Neural progenitor cell (in vitro differentiated cells): ENCODE results near the gene ATP6V1B1. TPM values are rescaled to one million over a fixed set of nuclear protein-coding genes. Genes with fewer than 3 reads are reported as not detected.
A peak's percentile ranks its signal among the peaks of the same experiment; 100 is the strongest.
"Not testable (repeated sequence)": the region's sequence is repeated elsewhere in the genome, so short reads cannot be mapped to it uniquely, and the experiment has no call there.

Experiments used
- DNase-seq: peaks from one replicate; pipeline ENCODE4 v3.0.0-alpha.2; 2016; ENCODE audit warnings: low spot score
- H2AFZ ChIP-seq: fragments of 200-600 bp; sonication (generic); replicated peaks from 2 replicates; pipeline ENCODE4 v1.6.1; 2016; ENCODE audit warnings: antibody characterized with exemption
- H3F3A ChIP-seq: fragments of 200-600 bp; sonication (generic); 2 replicates; pipeline ENCODE4 v1.6.1; 2016; ENCODE audit warnings: antibody characterized with exemption, low read depth
- H3K27ac ChIP-seq: fragments of 200-600 bp; sonication (generic); 2 replicates; pipeline ENCODE4 v1.5.1; 2016; ENCODE audit warnings: mild to moderate bottlenecking
- H3K27me3 ChIP-seq: fragments of 200-600 bp; sonication (generic); 2 replicates; pipeline ENCODE4 v1.6.1; 2016; ENCODE audit warnings: mild to moderate bottlenecking, moderate library complexity
- H3K36me3 ChIP-seq: fragments of 200-600 bp; sonication (generic); 2 replicates; pipeline ENCODE4 v1.5.1; 2016
- H3K4me1 ChIP-seq: fragments of 200-600 bp; sonication (generic); 2 replicates; pipeline ENCODE4 v1.6.1; 2016; ENCODE audit warnings: mixed run types
- H3K4me2 ChIP-seq: fragments of 200-600 bp; sonication (generic); 2 replicates; pipeline ENCODE4 v1.6.1; 2016
- H3K4me3 ChIP-seq: fragments of 200-600 bp; sonication (generic); 2 replicates; pipeline ENCODE4 v1.5.1; 2016
- H3K79me2 ChIP-seq: fragments of 200-600 bp; sonication (generic); 2 replicates; pipeline ENCODE4 v1.6.1; 2016; ENCODE audit warnings: low read depth
- H3K9ac ChIP-seq: fragments of 200-600 bp; sonication (generic); 2 replicates; pipeline ENCODE4 v1.6.1; 2016
- H3K9me3 ChIP-seq: fragments of 200-600 bp; sonication (generic); 2 replicates; pipeline ENCODE4 v1.5.1; 2016; ENCODE audit warnings: low read depth
- H4K20me1 ChIP-seq: fragments of 200-600 bp; sonication (generic); 2 replicates; pipeline ENCODE4 v1.6.1; 2016; ENCODE audit warnings: low read depth
- H3K27ac Mint-ChIP-seq: 3 replicates; pipeline ENCODE4 v1.8.0; 2021; ENCODE audit warnings: mixed read lengths
- H3K27me3 Mint-ChIP-seq: 2 replicates; pipeline ENCODE4 v1.8.0; 2022; ENCODE audit warnings: low read depth, mild to moderate bottlenecking, inconsistent platforms, moderate library complexity, mixed read lengths; ENCODE audit not compliant: insufficient read depth
- H3K36me3 Mint-ChIP-seq: 3 replicates; pipeline ENCODE4 v1.8.0; 2021; ENCODE audit warnings: mixed read lengths
- H3K4me1 Mint-ChIP-seq: 3 replicates; pipeline ENCODE4 v1.8.0; 2021; ENCODE audit warnings: mixed read lengths
- H3K4me3 Mint-ChIP-seq: 3 replicates; pipeline ENCODE4 v1.8.0; 2021; ENCODE audit warnings: mild to moderate bottlenecking, moderate library complexity, mixed read lengths
- H3K9me3 Mint-ChIP-seq: 3 replicates; pipeline ENCODE4 v1.8.0; 2020; ENCODE audit warnings: mixed read lengths
- CTCF ChIP-seq: fragments of 200-600 bp; sonication (generic); IDR thresholded peaks from 2 replicates; pipeline ENCODE4 v1.5.1; 2017; ENCODE audit warnings: antibody characterized with exemption, mild to moderate bottlenecking
- EZH2 ChIP-seq: fragments of 200-600 bp; sonication (generic); IDR thresholded peaks from 2 replicates; pipeline ENCODE4 v1.6.1; 2017; ENCODE audit warnings: antibody characterized with exemption, mild to moderate bottlenecking, moderate library complexity
- EZH2phosphoT487 ChIP-seq: fragments of 200-600 bp; sonication (generic); IDR thresholded peaks from 2 replicates; pipeline ENCODE4 v1.6.1; 2017; ENCODE audit warnings: antibody characterized with exemption
- total RNA-seq: library from RNA; depleted of rRNA; stranded (reverse); fragments of >200 nt; gene quantifications from 2 replicates; pipeline ENCODE4 v1.2.3, GENCODE V29; 2015; ENCODE audit warnings: low replicate concordance

ATP6V1B1 gene
- total RNA-seq, 1 donor from 2014 or later: 1.1 TPM

DNA sequence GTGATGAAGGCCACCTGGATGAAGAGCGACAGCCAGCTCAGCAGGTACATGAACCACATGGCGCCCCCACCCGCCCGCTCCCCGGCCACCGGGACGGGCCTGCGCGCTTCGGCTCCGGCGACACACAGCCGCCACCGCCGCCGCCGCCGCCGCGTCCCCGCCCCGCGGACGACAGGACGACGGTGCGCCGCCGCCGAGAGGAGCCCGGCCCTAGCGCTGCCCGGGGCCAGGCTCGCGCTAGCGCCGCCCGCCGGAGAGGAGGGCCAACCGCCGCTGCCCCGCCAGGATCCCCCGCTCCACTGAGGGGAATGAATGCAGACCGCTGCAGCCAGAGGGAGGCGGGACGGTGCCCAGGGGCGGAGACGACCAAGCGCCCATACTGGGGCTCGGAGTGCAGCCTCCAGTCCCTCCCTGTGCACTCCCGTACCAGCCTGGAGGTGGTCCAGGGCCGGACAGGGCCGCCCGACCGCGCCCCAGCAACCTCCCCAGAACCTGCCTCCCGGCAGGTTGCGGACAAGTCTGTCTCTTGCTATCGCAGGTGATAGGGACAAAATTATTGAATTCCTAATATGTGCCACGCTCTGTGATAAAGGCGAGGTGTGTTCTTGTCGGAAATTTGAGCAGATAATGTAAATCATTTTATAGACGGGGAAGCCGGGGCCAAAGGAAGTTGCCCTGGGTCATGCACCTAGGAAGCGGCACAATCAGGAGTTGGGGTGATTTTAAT is 59.2 kb downstream of the ATP6V1B1 start, which contains the start of gene TEX261:
TEX261 (minus strand) TSS at position 175 of the 727 bp plus-strand sequence; CDS start at position 59, 116 bp downstream.
- H3K27me3 Mint-ChIP-seq: peaks cover 9% of the 10 kb centered on the region

DNA sequence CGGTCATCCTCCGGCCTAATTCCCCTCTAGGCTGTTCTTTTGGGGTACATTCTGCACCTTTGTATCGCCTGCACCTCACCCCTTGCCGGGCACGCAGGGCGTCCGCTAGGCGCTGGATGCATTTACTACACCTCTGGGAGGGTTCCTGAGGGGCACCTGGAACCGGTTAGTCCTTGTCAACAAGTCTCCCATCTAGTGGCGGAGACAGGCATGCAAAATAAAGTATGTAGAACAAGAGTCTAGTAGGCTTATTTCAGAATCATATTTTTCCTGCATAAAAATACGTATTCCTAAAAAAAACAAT is 59.7 kb downstream of the ATP6V1B1 start:
- no peak overlapping the region for H3K27ac ChIP-seq
- Mint-ChIP-seq H3K4me3 (peak overlapping the region; percentile 90), H3K27ac (no peak overlapping the region), H3K36me3 (peaks cover 4% of the 10 kb centered on the region), H3K4me1 (peaks cover 15% of the 10 kb centered on the region), H3K9me3 (no peaks in the 10 kb centered on the region), H3K27me3 (peaks cover 9% of the 10 kb centered on the region)
- peak overlapping the region; percentile 96 for H3K4me2 ChIP-seq
- H3F3A ChIP-seq: peaks cover 15% of the 10 kb centered on the region
- peaks cover 6% of the 10 kb centered on the region for H3K4me1 ChIP-seq
- H3K9me3 ChIP-seq: no peaks in the 10 kb centered on the region
- peak; percentile 68 for DNase-seq
- H3K36me3 ChIP-seq: no peaks in the 10 kb centered on the region
- H2AFZ ChIP-seq: peak overlapping the region; percentile 89
- peaks cover 21% of the 10 kb centered on the region for H4K20me1 ChIP-seq
- peaks cover 19% of the 10 kb centered on the region for H3K79me2 ChIP-seq
- TF ChIP-seq EZH2 (no peak), CTCF (peak; percentile 57), EZH2phosphoT487 (peak; percentile 43)
- peaks cover 36% of the 10 kb centered on the region for H3K27me3 ChIP-seq
- H3K9ac ChIP-seq: no peak overlapping the region
- H3K4me3 ChIP-seq: peak overlapping the region; percentile 97

More for the DNA sequence above, 59.2 kb downstream of the ATP6V1B1 start, which contains the start of gene TEX261:
- DNase-seq: peak; percentile 96
- Histone ChIP-seq H3K4me2 (peak within 1 kb of the TSS; percentile 96), H3K27ac (no peak within 1 kb of the TSS), H3K9me3 (no peaks in the 10 kb centered on the region), H3F3A (peaks cover 15% of the 10 kb centered on the region), H3K4me1 (peaks cover 6% of the 10 kb centered on the region), H3K79me2 (peaks cover 19% of the 10 kb centered on the region), H3K27me3 (peaks cover 36% of the 10 kb centered on the region), H2AFZ (peak within 1 kb of the TSS; percentile 89), H3K36me3 (no peaks in the 10 kb centered on the region), H3K9ac (peak within 1 kb of the TSS; percentile 77), H3K4me3 (peak within 1 kb of the TSS; percentile 97), H4K20me1 (peaks cover 21% of the 10 kb centered on the region)
- H3K9me3 Mint-ChIP-seq: no peaks in the 10 kb centered on the region
- TF ChIP-seq EZH2 (peak; percentile 65), CTCF (peak; percentile 64), EZH2phosphoT487 (peak; percentile 49)
- H3K27ac Mint-ChIP-seq: peak within 1 kb of the TSS; percentile 35
- H3K36me3 Mint-ChIP-seq: peaks cover 4% of the 10 kb centered on the region
- H3K4me1 Mint-ChIP-seq: peaks cover 15% of the 10 kb centered on the region
- peak within 1 kb of the TSS; percentile 95 for H3K4me3 Mint-ChIP-seq

DNA sequence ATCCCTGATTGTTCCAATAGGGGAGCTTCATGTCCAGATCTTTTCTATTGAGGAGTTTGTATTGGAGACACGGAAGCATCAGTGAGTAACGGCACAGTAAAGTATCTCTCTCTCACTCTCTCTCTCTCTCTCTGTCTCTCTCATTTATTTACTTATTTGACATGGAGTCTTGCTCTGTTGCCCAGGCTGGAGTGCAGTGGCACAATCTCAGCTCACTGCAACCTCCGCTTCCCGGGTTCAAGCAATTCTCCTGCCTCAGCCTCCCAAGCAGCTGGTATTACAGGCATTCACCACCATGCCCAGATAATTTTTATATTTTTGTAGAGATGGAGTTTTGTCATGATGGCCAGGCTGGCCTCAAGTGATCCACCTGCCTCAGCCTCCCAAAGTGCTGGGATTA is 63.2 kb downstream of the ATP6V1B1 start:
- not testable (repeated sequence) for H3K4me3 Mint-ChIP-seq, H2AFZ ChIP-seq, H3K4me2 ChIP-seq, H3K27ac Mint-ChIP-seq, H3K36me3 Mint-ChIP-seq, H3K79me2 ChIP-seq, H3K27ac ChIP-seq, DNase-seq, H3K9me3 ChIP-seq, H4K20me1 ChIP-seq, H3K9me3 Mint-ChIP-seq, H3K4me3 ChIP-seq, H3K36me3 ChIP-seq, H3K27me3 Mint-ChIP-seq, H3K9ac ChIP-seq
- Histone ChIP-seq H3F3A (peaks cover 32% of the 10 kb centered on the region), H3K4me1 (peaks cover 19% of the 10 kb centered on the region), H3K27me3 (peaks cover 36% of the 10 kb centered on the region)
- H3K4me1 Mint-ChIP-seq: peaks cover 21% of the 10 kb centered on the region

DNA sequence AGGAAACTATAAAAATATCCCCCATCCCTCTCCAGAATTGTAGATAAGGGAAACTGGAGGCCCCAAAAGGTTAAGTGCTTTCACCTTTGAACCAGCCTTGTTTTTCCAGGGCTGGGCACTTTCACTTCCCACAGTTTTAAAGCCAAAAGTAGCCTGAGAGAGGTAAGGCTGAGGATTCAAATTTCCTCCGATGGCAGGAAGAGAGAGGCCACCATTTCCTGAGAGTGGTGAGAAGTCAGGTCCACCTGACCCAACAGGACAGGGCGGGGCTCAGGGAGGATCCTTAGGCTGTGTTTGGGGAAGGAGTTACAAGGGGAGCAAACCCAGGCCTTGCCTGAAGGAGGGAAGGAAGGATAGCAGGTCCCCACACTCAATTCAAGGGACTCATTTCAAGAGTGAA is 63.7 kb downstream of the ATP6V1B1 start:
- Histone ChIP-seq H3K9me3 (no peaks in the 10 kb centered on the region), H3K36me3 (no peaks in the 10 kb centered on the region), H3K79me2 (peaks cover 2% of the 10 kb centered on the region), H3F3A (peaks cover 30% of the 10 kb centered on the region), H3K27ac (no peak overlapping the region), H3K4me1 (peaks cover 18% of the 10 kb centered on the region), H4K20me1 (peaks cover 1% of the 10 kb centered on the region), H3K27me3 (peaks cover 36% of the 10 kb centered on the region), H3K4me3 (no peak overlapping the region), H2AFZ (no peak overlapping the region), H3K9ac (no peak overlapping the region), H3K4me2 (no peak overlapping the region)
- H3K27ac Mint-ChIP-seq: no peak overlapping the region
- H3K9me3 Mint-ChIP-seq: no peaks in the 10 kb centered on the region
- peaks cover 4% of the 10 kb centered on the region for H3K27me3 Mint-ChIP-seq
- no peak for TF ChIP-seq EZH2
- DNase-seq: no peak
- H3K4me1 Mint-ChIP-seq: peaks cover 20% of the 10 kb centered on the region
- H3K36me3 Mint-ChIP-seq: no peaks in the 10 kb centered on the region
- H3K4me3 Mint-ChIP-seq: no peak overlapping the region

DNA sequence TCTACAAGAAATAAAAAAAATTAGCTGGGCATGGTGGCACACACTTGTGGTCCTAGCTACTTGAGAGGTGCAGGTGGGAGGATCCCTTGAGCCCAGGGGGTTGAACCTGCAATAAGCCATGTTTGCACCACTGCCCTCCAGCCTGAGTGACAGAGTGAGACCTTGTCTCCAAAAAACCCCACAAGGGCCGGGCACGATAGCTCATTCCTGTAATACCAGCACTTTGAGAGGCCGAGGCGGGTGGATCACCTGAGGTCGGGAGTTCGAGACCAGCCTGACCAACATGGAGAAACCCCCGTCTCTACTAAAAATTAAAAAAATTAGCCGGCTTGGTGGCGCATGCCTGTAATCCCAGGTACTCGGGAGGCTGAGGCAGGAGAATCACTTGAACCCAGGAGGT is 64.2 kb downstream of the ATP6V1B1 start:
- H3K9me3 Mint-ChIP-seq, H3K27ac Mint-ChIP-seq, H3K9me3 ChIP-seq, H2AFZ ChIP-seq, H3K36me3 Mint-ChIP-seq, H3K4me3 ChIP-seq, H3K27me3 Mint-ChIP-seq, H3K79me2 ChIP-seq, H3K9ac ChIP-seq, H3K36me3 ChIP-seq, H4K20me1 ChIP-seq, H3K4me2 ChIP-seq, H3K27ac ChIP-seq, DNase-seq, H3K4me3 Mint-ChIP-seq: not testable (repeated sequence)
- peaks cover 18% of the 10 kb centered on the region for H3K4me1 ChIP-seq
- peaks cover 20% of the 10 kb centered on the region for H3K4me1 Mint-ChIP-seq
- H3K27me3 ChIP-seq: peaks cover 36% of the 10 kb centered on the region
- H3F3A ChIP-seq: peaks cover 28% of the 10 kb centered on the region
